H1 (cell line): ENCODE measurements around the gene NAV2. TPM values are rescaled to one million over a fixed set of nuclear protein-coding genes. Genes with fewer than 3 reads are reported as not detected.

Experiments
- CTCF ChIA-PET: fragments of 300-600 bp; sonication (Branson Sonifier 250); formaldehyde crosslinking; loops from one replicate; lab custom pipeline; 2021; ENCODE audit not compliant: partially characterized antibody; lab: Charles Lee
- POLR2A ChIA-PET: fragments of 300-600 bp; sonication (Branson Sonifier 250); formaldehyde crosslinking; loops from one replicate; lab custom pipeline; 2021; ENCODE audit warnings: inconsistent platforms; ENCODE audit not compliant: partially characterized antibody; lab: Charles Lee
- DNase-seq, 2 experiments: peaks; one replicate each; pipeline versions ENCODE4 v3.0.0 to v3.0.0-alpha.2; 2010 to 2022; ENCODE audit warnings: low spot score in 2 of 2, low read depth in 1 of 2, mixed read lengths in 1 of 2
- FAIRE-seq: peaks from 2 replicates; lab custom pipeline; 2011; peaks lifted over from hg19 to GRCh38; lab: Jason Lieb, UNC
- H2AFZ ChIP-seq: 2 replicates; pipeline ENCODE4 v1.8.1; 2012; ENCODE audit warnings: low read length, inconsistent platforms
- H2AK5ac ChIP-seq: 2 replicates; pipeline ENCODE4 v1.6.1; 2013; ENCODE audit warnings: low read depth, low read length
- H2BK120ac ChIP-seq: replicated peaks from 2 replicates; pipeline ENCODE3; 2013; ENCODE audit warnings: low read depth, low read length, inconsistent platforms
- H2BK12ac ChIP-seq: 2 replicates; pipeline ENCODE4 v1.6.1; 2013; ENCODE audit warnings: low read depth, low read length
- H2BK15ac ChIP-seq: 2 replicates; pipeline ENCODE4 v1.6.1; 2013; ENCODE audit warnings: low read length
- H2BK20ac ChIP-seq: 2 replicates; pipeline ENCODE4 v1.6.1; 2013; ENCODE audit warnings: low read length
- H2BK5ac ChIP-seq: 2 replicates; pipeline ENCODE4 v1.6.1; 2013; ENCODE audit warnings: low read depth, low read length
- H3K14ac ChIP-seq: 2 replicates; pipeline ENCODE4 v1.6.1; 2013; ENCODE audit warnings: inconsistent platforms; ENCODE audit not compliant: insufficient read length
- H3K18ac ChIP-seq: 2 replicates; pipeline ENCODE4 v1.6.1; 2013; ENCODE audit warnings: low read length; ENCODE audit errors: extremely low read depth
- H3K23ac ChIP-seq: 2 replicates; pipeline ENCODE4 v1.6.1; 2013; ENCODE audit warnings: inconsistent platforms; ENCODE audit not compliant: insufficient read length
- H3K23me2 ChIP-seq: 2 replicates; pipeline ENCODE4 v1.6.1; 2013; ENCODE audit warnings: low read depth, low read length
- H3K27ac ChIP-seq: 2 replicates; pipeline ENCODE4 v1.6.1; 2011; ENCODE audit warnings: low read depth, low read length, inconsistent platforms
- H3K27me3 ChIP-seq, 4 experiments: replicated peaks in 1 of 4; 1 replicate in 1 of 4; 2 replicates in 3 of 4; pipeline versions ENCODE4 v1.6.1 to v1.8.1; 2011 to 2013; ENCODE audit warnings: low read length in 3 of 4, mild to moderate bottlenecking in 3 of 4, inconsistent platforms in 2 of 4, mixed read lengths in 2 of 4, moderate library complexity in 1 of 4; ENCODE audit not compliant: control insufficient read depth in 3 of 4, insufficient read depth in 3 of 4; ENCODE audit errors: extremely low read depth in 1 of 4
- H3K36me3 ChIP-seq, 4 experiments: 2 replicates each; pipeline versions ENCODE4 v1.6.1 to v1.8.1; 2011 to 2013; ENCODE audit warnings: mild to moderate bottlenecking in 4 of 4, low read length in 3 of 4, moderate library complexity in 2 of 4, control low read depth in 1 of 4, inconsistent platforms in 1 of 4; ENCODE audit not compliant: insufficient read depth in 4 of 4, control insufficient read depth in 2 of 4
- H3K4ac ChIP-seq: replicated peaks from 2 replicates; pipeline ENCODE3; 2013; ENCODE audit warnings: low read length, low read depth, mixed read lengths, inconsistent platforms; ENCODE audit not compliant: insufficient read length
- H3K4me1 ChIP-seq, 4 experiments: replicated peaks in 1 of 4; 1 replicate in 1 of 4; 2 replicates in 3 of 4; pipeline versions ENCODE4 v1.6.1 to v1.8.1; 2011 to 2013; ENCODE audit warnings: low read length in 3 of 4, inconsistent platforms in 2 of 4, mixed read lengths in 1 of 4; ENCODE audit not compliant: insufficient read depth in 4 of 4, control insufficient read depth in 3 of 4
- H3K4me2 ChIP-seq, 2 experiments: 2 replicates each; pipeline versions ENCODE4 v1.6.1 to v1.8.1; 2011 to 2013; ENCODE audit warnings: low read depth in 2 of 2, low read length in 2 of 2, control low read depth in 1 of 2, inconsistent platforms in 1 of 2, mild to moderate bottlenecking in 1 of 2; ENCODE audit not compliant: insufficient read depth in 1 of 2
- H3K4me3 ChIP-seq, 4 experiments: fragments of 200-600, 300-600 bp in 1 of 4; sonication (generic), shearing (Covaris generic), sonication (Bioruptor Twin) in 1 of 4; 2 replicates each; pipeline versions ENCODE4 v1.5.1 to v1.8.1; 2011 to 2016; ENCODE audit warnings: low read length in 4 of 4, low read depth in 3 of 4, control low read depth in 2 of 4, inconsistent platforms in 2 of 4, mild to moderate bottlenecking in 2 of 4, mixed read lengths in 1 of 4, moderate library complexity in 1 of 4; ENCODE audit not compliant: insufficient read depth in 2 of 4; ENCODE audit errors: extremely low read depth in 1 of 4
- H3K56ac ChIP-seq: replicated peaks from 2 replicates; pipeline ENCODE3; 2013; ENCODE audit warnings: low read depth, mild to moderate bottlenecking, mixed read lengths, low read length, inconsistent platforms; ENCODE audit not compliant: insufficient read length
- H3K79me1 ChIP-seq: 2 replicates; pipeline ENCODE4 v1.6.1; 2013; ENCODE audit warnings: low read depth, low read length, control low read depth
- H3K79me2 ChIP-seq, 2 experiments: 2 replicates each; pipeline versions ENCODE4 v1.6.1 to v1.8.1; 2012 to 2013; ENCODE audit warnings: low read length in 2 of 2, mild to moderate bottlenecking in 2 of 2, inconsistent platforms in 1 of 2; ENCODE audit not compliant: insufficient read depth in 2 of 2, control insufficient read depth in 1 of 2
- H3K9ac ChIP-seq, 4 experiments: replicated peaks in 1 of 4; 1 replicate in 1 of 4; 2 replicates in 3 of 4; pipeline versions ENCODE4 v1.6.1 to v1.8.1; 2011 to 2013; ENCODE audit warnings: low read depth in 3 of 4, low read length in 3 of 4, control low read depth in 2 of 4, mild to moderate bottlenecking in 2 of 4, moderate library complexity in 2 of 4, inconsistent platforms in 1 of 4; ENCODE audit errors: extremely low read depth in 1 of 4
- H3K9me3 ChIP-seq, 2 experiments: 2 replicates each; pipeline versions ENCODE4 v1.6.1 to v1.8.1; 2012 to 2013; ENCODE audit warnings: mild to moderate bottlenecking in 2 of 2, moderate library complexity in 2 of 2, control low read depth in 1 of 2, inconsistent platforms in 1 of 2, low read depth in 1 of 2, low read length in 1 of 2, mixed read lengths in 1 of 2; ENCODE audit not compliant: insufficient read depth in 2 of 2
- H4K20me1 ChIP-seq, 2 experiments: replicated peaks in 1 of 2; 2 replicates each; pipeline versions ENCODE3 to v1.8.1; 2011 to 2013; ENCODE audit warnings: inconsistent platforms in 2 of 2, low read length in 2 of 2, mild to moderate bottlenecking in 1 of 2; ENCODE audit not compliant: insufficient read depth in 2 of 2, control insufficient read depth in 1 of 2
- H4K5ac ChIP-seq: 2 replicates; pipeline ENCODE4 v1.6.1; 2013; ENCODE audit warnings: low read length, low read depth, mixed read lengths, inconsistent platforms; ENCODE audit not compliant: insufficient read length
- H4K8ac ChIP-seq: 2 replicates; pipeline ENCODE4 v1.8.0; 2013; ENCODE audit warnings: mild to moderate bottlenecking, moderate library complexity, low read length, inconsistent platforms; ENCODE audit not compliant: insufficient read depth; ENCODE audit errors: extremely low read depth
- H4K91ac ChIP-seq: replicated peaks from 2 replicates; pipeline ENCODE3; 2013; ENCODE audit warnings: low read length, mixed read lengths, inconsistent platforms; ENCODE audit not compliant: insufficient read length
- ATF3 ChIP-seq: IDR thresholded peaks from 2 replicates; pipeline ENCODE4 v1.6.1; 2011; ENCODE audit warnings: low read depth, mild to moderate bottlenecking, low read length; ENCODE audit not compliant: insufficient read depth
- CBX8 ChIP-seq: fragments of 300-800, 300-1000 bp; sonication (generic); IDR thresholded peaks from 2 replicates; pipeline ENCODE4 v1.7.1; 2016; ENCODE audit warnings: low read depth, low read length, borderline replicate concordance
- CTCF ChIP-seq, 3 experiments: IDR thresholded peaks; 1 replicate in 2 of 3; 2 replicates in 1 of 3; pipeline versions ENCODE4 v1.5.1 to v1.6.1; 2011; ENCODE audit warnings: low read length in 3 of 3, mild to moderate bottlenecking in 3 of 3, inconsistent platforms in 2 of 3, low read depth in 1 of 3, moderate library complexity in 1 of 3; ENCODE audit not compliant: insufficient read depth in 1 of 3; ENCODE audit errors: control extremely low read depth in 1 of 3
- NRF1 ChIP-seq: IDR thresholded peaks from 2 replicates; pipeline ENCODE4 v1.6.1; 2011; ENCODE audit warnings: mild to moderate bottlenecking, low read depth, low read length, improper control_type of control experiment
- POLR2A ChIP-seq, 2 experiments: IDR thresholded peaks; 1 replicate in 1 of 2; 2 replicates in 1 of 2; pipeline ENCODE4 v1.6.1; 2011; ENCODE audit warnings: low read depth in 2 of 2, low read length in 2 of 2, mild to moderate bottlenecking in 2 of 2; ENCODE audit errors: control extremely low read depth in 1 of 2
- RAD21 ChIP-seq, 2 experiments: IDR thresholded peaks in 1 of 2; conservative IDR thresholded peaks in 1 of 2; 2 replicates each; pipeline ENCODE4 v1.6.1; 2011; ENCODE audit warnings: low read depth in 2 of 2, low read length in 2 of 2, improper control_type of control experiment in 1 of 2, inconsistent platforms in 1 of 2, mild to moderate bottlenecking in 1 of 2, moderate library complexity in 1 of 2
- SIN3A ChIP-seq, 2 experiments: IDR thresholded peaks in 1 of 2; conservative IDR thresholded peaks in 1 of 2; 2 replicates each; pipeline ENCODE4 v1.6.1; 2011 to 2012; ENCODE audit warnings: low read length in 2 of 2, improper control_type of control experiment in 1 of 2, low read depth in 1 of 2, mild to moderate bottlenecking in 1 of 2
- TBP ChIP-seq: IDR thresholded peaks from 2 replicates; pipeline ENCODE4 v1.6.1; 2011; ENCODE audit warnings: low read depth, low read length, improper control_type of control experiment
- TEAD4 ChIP-seq: IDR thresholded peaks from 2 replicates; pipeline ENCODE4 v1.6.1; 2012; ENCODE audit warnings: low read depth, low read length, inconsistent platforms, mixed read lengths
- YY1 ChIP-seq: IDR thresholded peaks from 2 replicates; pipeline ENCODE4 v1.6.1; 2011; ENCODE audit warnings: low read depth, mild to moderate bottlenecking, low read length
- WGBS, 2 experiments: shearing (Covaris generic) in 1 of 2; methylation state at CpG; one replicate each; pipeline versions ENCODE4 v1.1.6 to v1.1.7; 2013 to 2015; ENCODE audit warnings: low lambda C conversion rate in 2 of 2, mixed read lengths in 2 of 2, inconsistent platforms in 1 of 2, low coverage in 1 of 2, missing lambda C conversion rate in 1 of 2; ENCODE audit not compliant: insufficient replicate concordance in 2 of 2, insufficient coverage in 1 of 2, insufficient read length in 1 of 2; ENCODE audit errors: extremely low coverage in 1 of 2, missing lambda C conversion rate in 1 of 2; 5-methylcytosine and 5-hydroxymethylcytosine counted together
- polyA plus RNA-seq, 7 experiments: library from polyadenylated mRNA; depleted of rRNA in 3 of 7; stranded (reverse) in 5 of 7; unstranded in 2 of 7; fragments of >200 nt in 5 of 7; fragments of 200-250 nt in 2 of 7; gene quantifications; 1 replicate in 5 of 7; 2 replicates in 1 of 7; 4 replicates in 1 of 7; pipeline versions ENCODE4 v1.2.1 to v1.2.3, GENCODE V29; 2011 to 2013; ENCODE audit warnings: missing spikeins in 2 of 7, mixed read lengths in 2 of 7
- total RNA-seq: library from RNA; stranded (reverse); fragmentation: NEBNext Ultra II Directional; extraction: Animal tissue kit (Norgen Biotek cat#: 25700); gene quantifications from 2 replicates; pipeline ENCODE4 v1.2.1, GENCODE V29; 2021

The NAV2 gene
- total and polyA plus RNA-seq, 2 of the 8 experiments (the other 6 are each of a cell fraction or from before 2014, with no cell fraction given) = 35.6 to 73.6 TPM

GRCh38 chr11:19724765-19725164 is 12.1 kb downstream of the NAV2 start:
- Histone ChIP-seq H3K27ac (no peak overlapping the region), H3K79me1 (no peaks in the 10 kb centered on the region), H3K18ac (no peak overlapping the region), H3K4me2 (no peak overlapping the region), H3K9ac (no peak overlapping the region), H3K79me2 (no peaks in the 10 kb centered on the region), H3K56ac (no peak overlapping the region), H2BK12ac (no peak overlapping the region), H3K4me3 (no peak overlapping the region), H2BK20ac (no peak overlapping the region), H3K23ac (no peak overlapping the region), H2BK5ac (no peak overlapping the region), H2AFZ (no peak overlapping the region), H3K36me3 (no peaks in the 10 kb centered on the region), H4K5ac (no peak overlapping the region), H4K20me1 (no peaks in the 10 kb centered on the region), H3K4ac (no peak overlapping the region), H3K23me2 (no peaks in the 10 kb centered on the region), H2BK15ac (no peak overlapping the region), H2BK120ac (no peak overlapping the region), H3K4me1 (no peaks in the 10 kb centered on the region), H3K27me3 (no peaks in the 10 kb centered on the region), H3K9me3 (no peaks in the 10 kb centered on the region), H2AK5ac (no peak overlapping the region), H3K14ac (no peak overlapping the region), H4K91ac (no peak overlapping the region), H4K8ac (no peak overlapping the region)
- POLR2A ChIA-PET = no interaction called here
- DNase-seq (no peak), FAIRE-seq (no peak)
- WGBS, 2 experiments = 93% methylated on average over 2 of the region's 2 CpGs; no CpG with 5 or more reads in 1 of the 2 experiments
- CTCF ChIA-PET = interaction anchor here (0.8 to 1.3 kb wide), 5 partner anchors 9 to 161 kb away, joined by 3 to 5 read pairs (median 3); no protein-coding TSS in a partner anchor
- no peak for TF ChIP-seq RAD21 (IDR thresholded peaks at IDR 0.05 in 1 of 2, conservative IDR thresholded peaks at IDR 0.05 in 1 of 2; ENCODE audit: low read depth in 2 of 2, low read length in 2 of 2)
- TF ChIP-seq ATF3 = no peak
- no peak for TF ChIP-seq YY1
- no peak for TF ChIP-seq CBX8
- no peak for TF ChIP-seq TBP
- TF ChIP-seq POLR2A (IDR thresholded peaks at IDR 0.05; ENCODE audit: control extremely low read depth in 1 of 2, low read depth in 2 of 2, low read length in 2 of 2) = no peak
- TF ChIP-seq NRF1 = no peak
- TF ChIP-seq SIN3A (conservative IDR thresholded peaks at IDR 0.05 in 1 of 2, IDR thresholded peaks at IDR 0.05 in 1 of 2; ENCODE audit: low read depth in 1 of 2, low read length in 2 of 2) = no peak
- no peak for TF ChIP-seq CTCF (IDR thresholded peaks at IDR 0.05; ENCODE audit: control extremely low read depth in 1 of 3, insufficient read depth in 1 of 3, low read depth in 1 of 3, low read length in 3 of 3)
- no peak for TF ChIP-seq TEAD4
